K562 (cell line): Measurements from ENCODE around the gene DLG4. TPM values are rescaled to one million over a fixed set of nuclear protein-coding genes. Genes with fewer than 3 reads are reported as not detected.
A peak's percentile ranks its signal among the peaks of the same experiment; 100 is the strongest.

Experiments used
- ATAC-seq: fragments of 200-7000 bp; cut with Tn5 transposase; 3 replicates; pipeline ENCODE4 v1.9.1; 2020; ENCODE audit warnings: moderate library complexity
- BruUV-seq: library from RNA; stranded (reverse); fragments of 400-500 nt; replicated peaks from 2 replicates; lab custom pipeline; 2021; lab: Mats Ljungman, UMichigan
- CTCF ChIA-PET: fragments of 300-600 bp; formaldehyde crosslinking; extraction: SDS; loops from one replicate; lab custom pipeline; 2021; ENCODE audit warnings: low intra/inter-chr PET ratio; lab: Yijun Ruan, JAX
- POLR2A ChIA-PET: fragments of 300-600, 350-650 bp; sonication (Branson Sonifier 250); formaldehyde crosslinking; extraction: SDS; loops from one replicate; lab custom pipeline; 2021; ENCODE audit warnings: antibody characterized with exemption, inconsistent platforms; lab: Yijun Ruan, JAX
- DNase-seq, 4 experiments: peaks; one replicate each; pipeline versions ENCODE4 v3.0.0 to v3.0.0-alpha.2; 2011 to 2018; ENCODE audit warnings: low spot score in 3 of 4, mixed read lengths in 3 of 4; ENCODE audit errors: extremely low read depth in 1 of 4
- FAIRE-seq: peaks from 2 replicates; lab custom pipeline; 2011; peaks lifted over from hg19 to GRCh38; lab: Jason Lieb, UNC
- H2AFZ ChIP-seq: 2 replicates; pipeline ENCODE4 v1.6.0; 2011; ENCODE audit warnings: low read depth, low read length, control low read depth, inconsistent platforms
- H3K27ac ChIP-seq: fragments of 200-600 bp; 3 replicates; pipeline ENCODE4 v1.8.0; 2011; ENCODE audit warnings: low read depth, mild to moderate bottlenecking, control low read depth, inconsistent platforms, low read length, moderate library complexity, mixed read lengths; ENCODE audit errors: extremely low read depth
- H3K27me3 ChIP-seq, 2 experiments: fragments of 300-600 bp in 1 of 2; 2 replicates in 1 of 2; 3 replicates in 1 of 2; pipeline versions ENCODE4 v1.6.0 to v1.8.0; 2011; ENCODE audit warnings: inconsistent platforms in 2 of 2, low read length in 2 of 2, mild to moderate bottlenecking in 1 of 2, mixed read lengths in 1 of 2, moderate library complexity in 1 of 2; ENCODE audit not compliant: control insufficient read depth in 2 of 2, insufficient read depth in 2 of 2
- H3K36me3 ChIP-seq: fragments of 300-600 bp; 3 replicates; pipeline ENCODE4 v1.8.0; 2011; ENCODE audit warnings: mild to moderate bottlenecking, low read length, inconsistent platforms; ENCODE audit not compliant: control insufficient read depth, insufficient read depth
- H3K4me1 ChIP-seq, 2 experiments: fragments of 200-600 bp in 1 of 2; replicated peaks in 1 of 2; 2 replicates in 1 of 2; 3 replicates in 1 of 2; pipeline versions ENCODE4 v1.5.1 to v1.8.0; 2011; ENCODE audit warnings: inconsistent platforms in 2 of 2, low read length in 2 of 2, mild to moderate bottlenecking in 1 of 2, mixed read lengths in 1 of 2, moderate library complexity in 1 of 2; ENCODE audit not compliant: control insufficient read depth in 2 of 2, insufficient read depth in 2 of 2
- H3K4me2 ChIP-seq: 2 replicates; pipeline ENCODE4 v1.6.1; 2011; ENCODE audit warnings: low read length, control low read depth, inconsistent platforms, mixed read lengths; ENCODE audit not compliant: insufficient read depth
- H3K4me3 ChIP-seq: fragments of 200-600 bp; sonication (generic), shearing (Covaris generic); 2 replicates; pipeline ENCODE4 v1.5.1; 2016; ENCODE audit warnings: control low read depth, inconsistent platforms
- H3K79me2 ChIP-seq: fragments of 200-600 bp; 3 replicates; pipeline ENCODE4 v1.8.0; 2011; ENCODE audit warnings: low read length, inconsistent platforms; ENCODE audit not compliant: control insufficient read depth, insufficient read depth
- H3K9ac ChIP-seq, 2 experiments: 2 replicates each; pipeline versions ENCODE4 v1.6.0 to v1.6.1; 2011; ENCODE audit warnings: low read depth in 2 of 2, low read length in 2 of 2, control low read depth in 1 of 2, inconsistent platforms in 1 of 2, mild to moderate bottlenecking in 1 of 2, mixed read lengths in 1 of 2; ENCODE audit not compliant: insufficient read depth in 1 of 2
- H3K9me1 ChIP-seq: one replicate; pipeline ENCODE4 v1.6.0; 2011; ENCODE audit warnings: inconsistent platforms, mild to moderate bottlenecking, low read length, moderate library complexity; ENCODE audit not compliant: control insufficient read depth, insufficient read depth
- H3K9me3 ChIP-seq: replicated peaks from 2 replicates; pipeline ENCODE4 v1.5.1; 2011; ENCODE audit warnings: low read depth, low read length, inconsistent platforms; ENCODE audit not compliant: control insufficient read depth, insufficient read depth
- H4K20me1 ChIP-seq: replicated peaks from 2 replicates; pipeline ENCODE4 v1.6.1; 2011; ENCODE audit warnings: low read length, inconsistent platforms, mixed read lengths; ENCODE audit not compliant: control insufficient read depth, insufficient read depth
- ILF3 ChIP-seq: fragments of 450-650 bp; IDR thresholded peaks from 2 replicates; pipeline ENCODE4 v1.6.1; 2018; ENCODE audit warnings: antibody characterized with exemption, mild to moderate bottlenecking, moderate library complexity, borderline replicate concordance
- NCOA2 ChIP-seq, 2 experiments: fragments of 450-650 bp; IDR thresholded peaks; 2 replicates each; pipeline ENCODE4 v1.6.1; 2018; ENCODE audit warnings: mild to moderate bottlenecking in 2 of 2, moderate library complexity in 1 of 2; ENCODE audit not compliant: partially characterized antibody in 2 of 2
- PHF20 ChIP-seq: fragments of 450-650 bp; IDR thresholded peaks from 2 replicates; pipeline ENCODE4 v1.6.1; 2018; ENCODE audit not compliant: partially characterized antibody
- SNRNP70 ChIP-seq: fragments of 200-400 bp; formaldehyde crosslinking; optimal IDR thresholded peaks from 2 replicates; pipeline ENCODE3; 2017; ENCODE audit warnings: low read depth, low read length
- USF1 ChIP-seq: sonication (generic); formaldehyde crosslinking; IDR thresholded peaks from 2 replicates; pipeline ENCODE4 v1.9.0; 2022; ENCODE audit warnings: mild to moderate bottlenecking, missing genetic modification reagents
- ZBTB40 ChIP-seq, 2 experiments: fragments of 450-650 bp in 1 of 2; sonication (generic) in 1 of 2; formaldehyde crosslinking in 1 of 2; IDR thresholded peaks; 2 replicates each; pipeline versions ENCODE4 v1.7.1 to v1.9.0; 2016 to 2022; ENCODE audit warnings: inconsistent platforms in 1 of 2, mild to moderate bottlenecking in 1 of 2, missing genetic modification reagents in 1 of 2
- WGBS: fragments of 100-300 bp; shearing (Covaris generic); methylation state at CpG from one replicate; pipeline ENCODE4 v1.1.6; 2016; ENCODE audit warnings: low coverage, mixed read lengths; ENCODE audit not compliant: insufficient coverage; ENCODE audit errors: missing lambda C conversion rate; 5-methylcytosine and 5-hydroxymethylcytosine counted together
- in situ Hi-C: fragments of 300-500 bp; cut with MboI; formaldehyde crosslinking; loops from 4 replicates; pipeline ENCODE4 v1.15.0; 2018; ENCODE audit warnings: inconsistent platforms, mixed read lengths
- intact Hi-C: fragments of 100-400 bp; cut with micrococcal nuclease; formaldehyde crosslinking; loops from 2 replicates; pipeline ENCODE4 v1.14.2; 2022
- polyA plus RNA-seq, 8 experiments: library from polyadenylated mRNA; depleted of rRNA in 4 of 8; stranded (reverse) in 5 of 8; unstranded in 3 of 8; fragments of >200 nt; fragmentation: Nextera tagmentation in 2 of 8; fragmentation: Illumina TruSeq in 1 of 8; extraction: Ambion mirVana in 2 of 8; extraction: Trizol in 1 of 8; gene quantifications; 2 replicates each; pipeline versions ENCODE4 v1.2.1 to v1.2.3, GENCODE V29; 2011 to 2014; ENCODE audit warnings: inconsistent platforms in 1 of 8, missing spikeins in 1 of 8
- total RNA-seq, 7 experiments: library from RNA; depleted of rRNA in 6 of 7; stranded (reverse); fragments of >200 nt in 6 of 7; fragmentation: Illumina TruSeq in 2 of 7; extraction: Trizol in 2 of 7; gene quantifications; 2 replicates each; pipeline versions ENCODE4 v1.2.1 to v1.2.3, GENCODE V29; 2011 to 2021; ENCODE audit warnings: low replicate concordance in 1 of 7
- TF ChIP-seq, protein P1 (sequence below), 3 experiments: fragments of 200-800 bp in 1 of 3; sonication (Bioruptor generic) in 1 of 3; sonication (generic) in 1 of 3; formaldehyde crosslinking in 1 of 3; IDR thresholded peaks; 2 replicates each; pipeline versions ENCODE4 v1.6.1 to v1.8.0; 2016 to 2022; ENCODE audit warnings: mild to moderate bottlenecking in 2 of 3, missing compliant biosample characterization in 2 of 3, missing genetic modification characterization in 2 of 3, missing genetic modification reagents in 1 of 3

Gene DLG4
- total and polyA plus RNA-seq, 9 of the 15 experiments (the other 6 are each of a cell fraction or from before 2014, with no cell fraction given) = 0.03 to 12.0 (median 4.1) TPM

GRCh38 chr17:7175330-7175733, 44.3 kb downstream of the DLG4 start:
- POLR2A ChIA-PET = no interaction called here
- 10% methylated on average over 3 of the region's 5 CpGs for WGBS
- no TSS peak for BruUV-seq
- H3K36me3 ChIP-seq = no peaks in the 10 kb centered on the region
- ATAC-seq (no peak), DNase-seq (no peak), FAIRE-seq (no peak)
- no peak overlapping the region for H3K9ac ChIP-seq
- H3K4me3 ChIP-seq = no peak overlapping the region
- H3K4me2 ChIP-seq = no peak overlapping the region
- peaks cover 0 to 14% of the 10 kb centered on the region in 2 experiments; a peak in 2 of 5 replicates for H3K27me3 ChIP-seq
- 0 out of 2 replicates have a peak, but pooled peaks cover 3% of the 10 kb centered on the region for H3K9me3 ChIP-seq
- no peak overlapping the region for H2AFZ ChIP-seq
- intact Hi-C loops (no loop called here), in situ Hi-C loops (no loop called here)
- CTCF ChIA-PET = interaction anchor here (1.1 kb wide), 1 partner anchor 130 kb away, joined by 3 read pairs; no protein-coding TSS in a partner anchor
- no peaks in the 10 kb centered on the region for H3K9me1 ChIP-seq
- H3K27ac ChIP-seq = no peak overlapping the region
- H3K79me2 ChIP-seq = no peaks in the 10 kb centered on the region
- TF ChIP-seq ILF3 (no peak), SNRNP70 (no peak), PHF20 (peak; percentile 6), NCOA2 (IDR thresholded peaks at IDR 0.05; ENCODE audit: partially characterized antibody in 2 of 2) (no peak), USF1 (CRISPR knock-in tag) (no peak), ZBTB40 (IDR thresholded peaks at IDR 0.05) (no peak), ZBTB40 (CRISPR knock-in tag; IDR thresholded peaks at IDR 0.05) (no peak)
- TF ChIP-seq, protein P1, sequence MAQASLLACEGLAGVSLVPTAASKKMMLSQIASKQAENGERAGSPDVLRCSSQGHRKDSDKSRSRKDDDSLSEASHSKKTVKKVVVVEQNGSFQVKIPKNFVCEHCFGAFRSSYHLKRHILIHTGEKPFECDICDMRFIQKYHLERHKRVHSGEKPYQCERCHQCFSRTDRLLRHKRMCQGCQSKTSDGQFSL (CRISPR knock-in tag; IDR thresholded peaks at IDR 0.05) = 0 out of 2 replicates have a peak, but pooled peaks have one; percentile 22
- TF ChIP-seq, protein P1 (tag; IDR thresholded peaks at IDR 0.05) = no peak
- peaks cover 3 to 26% of the 10 kb centered on the region in 2 experiments; a peak in 3 of 5 replicates for H3K4me1 ChIP-seq
- H4K20me1 ChIP-seq = no peaks in the 10 kb centered on the region
